SH-SY5Y (cell line): Measurements from ENCODE around the gene JAGN1.

ENCODE experiments used
- GATA2 ChIP-seq: IDR thresholded peaks from 2 replicates; pipeline ENCODE4 v1.6.1; 2011; ENCODE audit warnings: mild to moderate bottlenecking, low read depth, low read length
- GATA3 ChIP-seq: IDR thresholded peaks from 2 replicates; pipeline ENCODE4 v1.6.1; 2011; ENCODE audit warnings: low read depth, mild to moderate bottlenecking, low read length, moderate library complexity

- TF ChIP-seq GATA2, result no peak
- TF ChIP-seq GATA3, result no peak
These were observed 28.7 kb upstream of the JAGN1 start for GRCh38 chr3:9861626-9862130.
